ENCODE data around the gene TTC5. TPM values are rescaled to one million over a fixed set of nuclear protein-coding genes. Genes with fewer than 3 reads are reported as not detected.

TTC5 gene
- total RNA-seq, 1 experiment from 2014 or later: 15.9 TPM

DNA sequence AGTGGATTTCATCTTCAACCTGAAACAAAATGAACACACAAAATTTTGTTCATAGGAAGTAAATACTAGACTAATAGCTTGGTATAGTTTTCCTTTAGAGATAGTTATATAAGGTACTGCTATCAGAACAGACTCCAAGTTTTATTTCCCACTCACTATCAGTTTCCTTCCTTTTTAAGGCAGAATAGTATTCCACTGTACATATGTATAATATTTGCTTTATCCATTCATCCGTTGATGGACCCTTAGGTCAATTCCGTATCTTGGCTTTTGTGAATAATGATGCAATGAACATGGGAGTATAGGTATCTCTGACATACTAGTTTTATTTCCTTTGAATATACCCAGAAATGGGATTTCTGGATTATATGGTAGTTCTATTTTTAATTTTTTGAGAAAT lies 23.6 kb upstream of the TTC5 start:
- no peak for ATAC-seq
- H3K4me1 Mint-ChIP-seq: peaks cover 32% of the 10 kb centered on the region
- peaks cover 53% of the 10 kb centered on the region for H3K36me3 Mint-ChIP-seq
- H3K4me3 Mint-ChIP-seq: peak overlapping the region; percentile 94; the same call in 1 of the 2 replicates
- H3K9me3 Mint-ChIP-seq: no peaks in the 10 kb centered on the region
- no peaks in the 10 kb centered on the region for H3K27me3 Mint-ChIP-seq (ENCODE audit: low read depth)
- H3K27ac Mint-ChIP-seq: 0 out of 2 replicates have a peak overlapping the region, but pooled peaks have one; percentile 78
- CTCF ChIA-PET: interaction anchor here (0.7 to 1.8 kb wide), 5 partner anchors 12 to 284 kb away, joined by 3 to 8 read pairs (median 4); partner anchors contain the start of gene PARP2
- TF ChIP-seq FOXP4 (CRISPR knock-in tag; IDR thresholded peaks at IDR 0.05) (no peak), ZNF317 (CRISPR knock-in tag; IDR thresholded peaks at IDR 0.05; ENCODE audit: borderline replicate concordance, low read depth) (no peak), ATF3 (CRISPR knock-in tag; conservative IDR thresholded peaks at IDR 0.05) (no peak), ATF1 (CRISPR knock-in tag; IDR thresholded peaks at IDR 0.05) (no peak), SMAD3 (CRISPR knock-in tag; IDR thresholded peaks at IDR 0.05; ENCODE audit: borderline replicate concordance) (no peak), SMAD4 (CRISPR knock-in tag; IDR thresholded peaks at IDR 0.05) (no peak), SP1 (CRISPR knock-in tag; conservative IDR thresholded peaks at IDR 0.05) (no peak), CBFB (CRISPR knock-in tag; IDR thresholded peaks at IDR 0.05; ENCODE audit: low read depth) (no peak), CREB1 (CRISPR knock-in tag; IDR thresholded peaks at IDR 0.05) (no peak), GTF2I (CRISPR knock-in tag; conservative IDR thresholded peaks at IDR 0.05) (no peak), NFATC4 (CRISPR knock-in tag; IDR thresholded peaks at IDR 0.05) (no peak), AR (CRISPR knock-in tag; IDR thresholded peaks at IDR 0.05) (no peak), CDX4 (CRISPR knock-in tag; IDR thresholded peaks at IDR 0.05; ENCODE audit: borderline replicate concordance) (no peak), NFYB (CRISPR knock-in tag; conservative IDR thresholded peaks at IDR 0.05; ENCODE audit: low read depth) (no peak)
- TF ChIP-seq, protein P1, sequence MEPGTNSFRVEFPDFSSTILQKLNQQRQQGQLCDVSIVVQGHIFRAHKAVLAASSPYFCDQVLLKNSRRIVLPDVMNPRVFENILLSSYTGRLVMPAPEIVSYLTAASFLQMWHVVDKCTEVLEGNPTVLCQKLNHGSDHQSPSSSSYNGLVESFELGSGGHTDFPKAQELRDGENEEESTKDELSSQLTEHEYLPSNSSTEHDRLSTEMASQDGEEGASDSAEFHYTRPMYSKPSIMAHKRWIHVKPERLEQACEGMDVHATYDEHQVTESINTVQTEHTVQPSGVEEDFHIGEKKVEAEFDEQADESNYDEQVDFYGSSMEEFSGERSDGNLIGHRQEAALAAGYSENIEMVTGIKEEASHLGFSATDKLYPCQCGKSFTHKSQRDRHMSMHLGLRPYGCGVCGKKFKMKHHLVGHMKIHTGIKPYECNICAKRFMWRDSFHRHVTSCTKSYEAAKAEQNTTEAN (CRISPR knock-in tag; IDR thresholded peaks at IDR 0.05): no peak
- TF ChIP-seq, protein P2, sequence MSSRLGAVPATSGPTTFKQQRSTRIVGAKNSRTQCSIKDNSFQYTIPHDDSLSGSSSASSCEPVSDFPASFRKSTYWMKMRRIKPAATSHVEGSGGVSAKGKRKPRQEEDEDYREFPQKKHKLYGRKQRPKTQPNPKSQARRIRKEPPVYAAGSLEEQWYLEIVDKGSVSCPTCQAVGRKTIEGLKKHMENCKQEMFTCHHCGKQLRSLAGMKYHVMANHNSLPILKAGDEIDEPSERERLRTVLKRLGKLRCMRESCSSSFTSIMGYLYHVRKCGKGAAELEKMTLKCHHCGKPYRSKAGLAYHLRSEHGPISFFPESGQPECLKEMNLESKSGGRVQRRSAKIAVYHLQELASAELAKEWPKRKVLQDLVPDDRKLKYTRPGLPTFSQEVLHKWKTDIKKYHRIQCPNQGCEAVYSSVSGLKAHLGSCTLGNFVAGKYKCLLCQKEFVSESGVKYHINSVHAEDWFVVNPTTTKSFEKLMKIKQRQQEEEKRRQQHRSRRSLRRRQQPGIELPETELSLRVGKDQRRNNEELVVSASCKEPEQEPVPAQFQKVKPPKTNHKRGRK (CRISPR knock-in tag; IDR thresholded peaks at IDR 0.05; ENCODE audit: borderline replicate concordance): no peak
- TF ChIP-seq, protein P3, sequence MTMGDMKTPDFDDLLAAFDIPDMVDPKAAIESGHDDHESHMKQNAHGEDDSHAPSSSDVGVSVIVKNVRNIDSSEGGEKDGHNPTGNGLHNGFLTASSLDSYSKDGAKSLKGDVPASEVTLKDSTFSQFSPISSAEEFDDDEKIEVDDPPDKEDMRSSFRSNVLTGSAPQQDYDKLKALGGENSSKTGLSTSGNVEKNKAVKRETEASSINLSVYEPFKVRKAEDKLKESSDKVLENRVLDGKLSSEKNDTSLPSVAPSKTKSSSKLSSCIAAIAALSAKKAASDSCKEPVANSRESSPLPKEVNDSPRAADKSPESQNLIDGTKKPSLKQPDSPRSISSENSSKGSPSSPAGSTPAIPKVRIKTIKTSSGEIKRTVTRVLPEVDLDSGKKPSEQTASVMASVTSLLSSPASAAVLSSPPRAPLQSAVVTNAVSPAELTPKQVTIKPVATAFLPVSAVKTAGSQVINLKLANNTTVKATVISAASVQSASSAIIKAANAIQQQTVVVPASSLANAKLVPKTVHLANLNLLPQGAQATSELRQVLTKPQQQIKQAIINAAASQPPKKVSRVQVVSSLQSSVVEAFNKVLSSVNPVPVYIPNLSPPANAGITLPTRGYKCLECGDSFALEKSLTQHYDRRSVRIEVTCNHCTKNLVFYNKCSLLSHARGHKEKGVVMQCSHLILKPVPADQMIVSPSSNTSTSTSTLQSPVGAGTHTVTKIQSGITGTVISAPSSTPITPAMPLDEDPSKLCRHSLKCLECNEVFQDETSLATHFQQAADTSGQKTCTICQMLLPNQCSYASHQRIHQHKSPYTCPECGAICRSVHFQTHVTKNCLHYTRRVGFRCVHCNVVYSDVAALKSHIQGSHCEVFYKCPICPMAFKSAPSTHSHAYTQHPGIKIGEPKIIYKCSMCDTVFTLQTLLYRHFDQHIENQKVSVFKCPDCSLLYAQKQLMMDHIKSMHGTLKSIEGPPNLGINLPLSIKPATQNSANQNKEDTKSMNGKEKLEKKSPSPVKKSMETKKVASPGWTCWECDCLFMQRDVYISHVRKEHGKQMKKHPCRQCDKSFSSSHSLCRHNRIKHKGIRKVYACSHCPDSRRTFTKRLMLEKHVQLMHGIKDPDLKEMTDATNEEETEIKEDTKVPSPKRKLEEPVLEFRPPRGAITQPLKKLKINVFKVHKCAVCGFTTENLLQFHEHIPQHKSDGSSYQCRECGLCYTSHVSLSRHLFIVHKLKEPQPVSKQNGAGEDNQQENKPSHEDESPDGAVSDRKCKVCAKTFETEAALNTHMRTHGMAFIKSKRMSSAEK (CRISPR knock-in tag; IDR thresholded peaks at IDR 0.05; ENCODE audit: borderline replicate concordance): no peak
- TF ChIP-seq, protein P4, sequence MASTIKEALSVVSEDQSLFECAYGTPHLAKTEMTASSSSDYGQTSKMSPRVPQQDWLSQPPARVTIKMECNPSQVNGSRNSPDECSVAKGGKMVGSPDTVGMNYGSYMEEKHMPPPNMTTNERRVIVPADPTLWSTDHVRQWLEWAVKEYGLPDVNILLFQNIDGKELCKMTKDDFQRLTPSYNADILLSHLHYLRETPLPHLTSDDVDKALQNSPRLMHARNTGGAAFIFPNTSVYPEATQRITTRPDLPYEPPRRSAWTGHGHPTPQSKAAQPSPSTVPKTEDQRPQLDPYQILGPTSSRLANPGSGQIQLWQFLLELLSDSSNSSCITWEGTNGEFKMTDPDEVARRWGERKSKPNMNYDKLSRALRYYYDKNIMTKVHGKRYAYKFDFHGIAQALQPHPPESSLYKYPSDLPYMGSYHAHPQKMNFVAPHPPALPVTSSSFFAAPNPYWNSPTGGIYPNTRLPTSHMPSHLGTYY (CRISPR knock-in tag; IDR thresholded peaks at IDR 0.05): no peak
- POLR2A ChIA-PET: interaction anchor here (0.7 to 3.4 kb wide), 2 partner anchors 13 to 249 kb away, joined by 4 to 34 read pairs; partner anchors contain the start of gene PARP2
- no peak for DNase-seq (ENCODE audit: low spot score)

Measured in WTC11 (cell line).